HCT116 (cell line): ENCODE results near the gene DR1. TPM values are rescaled to one million over a fixed set of nuclear protein-coding genes. Genes with fewer than 3 reads are reported as not detected.

Experiments
- ATAC-seq: fragments of 200-7000 bp; cut with Tn5 transposase; 2 replicates; pipeline ENCODE4 v1.9.1; 2020; ENCODE audit warnings: mild to moderate bottlenecking, moderate library complexity
- BruUV-seq: library from RNA; stranded (reverse); fragments of 400-500 nt; replicated peaks from 2 replicates; lab custom pipeline; 2021; lab: Mats Ljungman, UMichigan
- CTCF ChIA-PET: fragments of 300-600 bp; sonication (Branson Sonifier 250); formaldehyde crosslinking; loops from one replicate; lab custom pipeline; 2021; ENCODE audit warnings: antibody characterized with exemption; lab: Charles Lee
- POLR2A ChIA-PET: fragments of 300-600, 350-600 bp; sonication (Branson Sonifier 250); formaldehyde crosslinking; loops from one replicate; lab custom pipeline; 2021; ENCODE audit warnings: antibody characterized with exemption; lab: Charles Lee
- RAD21 ChIA-PET, 2 experiments: fragments of 300-600 bp; sonication (Branson Sonifier 250); formaldehyde crosslinking; loops; one replicate each; lab custom pipeline; 2023; ENCODE audit warnings: low total read pairs in 2 of 2; ENCODE audit not compliant: uncharacterized antibody in 2 of 2, unreplicated experiment in 2 of 2, low non-redundant PET in 1 of 2; lab: Charles Lee
- DNase-seq: peaks from one replicate; pipeline ENCODE4 v3.0.0-alpha.2; 2010; ENCODE audit warnings: low read depth, low spot score
- H2AFZ ChIP-seq: fragments of 200-600 bp; shearing (Covaris generic), sonication (generic); 2 replicates; pipeline ENCODE4 v1.6.1; 2017; ENCODE audit warnings: low read depth, mixed run types, mixed read lengths, antibody characterized with exemption, low read length; ENCODE audit not compliant: poor library complexity, severe bottlenecking
- H3K27ac ChIP-seq: 2 replicates; pipeline ENCODE4 v1.5.1; 2012; ENCODE audit warnings: low read depth, low read length
- H3K27me3 ChIP-seq: fragments of 200-600 bp; sonication (generic); 2 replicates; pipeline ENCODE4 v1.6.1; 2016; ENCODE audit warnings: mixed run types, low read length, mixed read lengths; ENCODE audit not compliant: insufficient read depth
- H3K36me3 ChIP-seq, 2 experiments: fragments of 200-500 bp in 1 of 2; fragments of 200-600 bp in 1 of 2; sonication (Bioruptor generic) in 1 of 2; sonication (generic) in 1 of 2; 2 replicates each; pipeline versions ENCODE4 v1.5.1 to v1.6.1; 2014 to 2016; ENCODE audit warnings: low read length in 2 of 2, inconsistent platforms in 1 of 2, mixed read lengths in 1 of 2, mixed run types in 1 of 2; ENCODE audit not compliant: insufficient read depth in 2 of 2, control insufficient read depth in 1 of 2
- H3K4me1 ChIP-seq, 2 experiments: fragments of 200-600 bp in 1 of 2; sonication (generic) in 1 of 2; 2 replicates each; pipeline versions ENCODE4 v1.5.1 to v1.6.1; 2012 to 2017; ENCODE audit warnings: low read length in 2 of 2, inconsistent platforms in 1 of 2, mild to moderate bottlenecking in 1 of 2, mixed read lengths in 1 of 2, mixed run types in 1 of 2, moderate library complexity in 1 of 2; ENCODE audit not compliant: insufficient read depth in 2 of 2, control insufficient read depth in 1 of 2
- H3K4me2 ChIP-seq: fragments of 200-600 bp; sonication (generic); 2 replicates; pipeline ENCODE4 v1.6.1; 2017; ENCODE audit warnings: mixed run types, low read length, mixed read lengths
- H3K4me3 ChIP-seq, 2 experiments: fragments of 200-600 bp in 1 of 2; sonication (generic) in 1 of 2; replicated peaks in 1 of 2; 2 replicates each; pipeline ENCODE4 v1.5.1; 2011 to 2016; ENCODE audit warnings: low read length in 2 of 2, control low read depth in 1 of 2, low read depth in 1 of 2, mild to moderate bottlenecking in 1 of 2, mixed read lengths in 1 of 2, mixed run types in 1 of 2
- H3K79me2 ChIP-seq: fragments of 200-600 bp; sonication (generic); 2 replicates; pipeline ENCODE4 v1.6.1; 2017; ENCODE audit warnings: mild to moderate bottlenecking, mixed run types, low read length, moderate library complexity, mixed read lengths; ENCODE audit not compliant: insufficient read depth
- H3K9ac ChIP-seq: fragments of 200-600 bp; sonication (generic); 2 replicates; pipeline ENCODE4 v1.6.1; 2016; ENCODE audit warnings: low read length, mixed read lengths
- H3K9me2 ChIP-seq: fragments of 200-600 bp; sonication (generic), shearing (Covaris generic); 2 replicates; pipeline ENCODE4 v1.6.1; 2017; ENCODE audit warnings: mixed run types, mild to moderate bottlenecking, moderate library complexity; ENCODE audit not compliant: insufficient read depth
- H3K9me3 ChIP-seq, 2 experiments: fragments of 200-500 bp in 1 of 2; fragments of 200-600 bp in 1 of 2; sonication (Bioruptor generic) in 1 of 2; sonication (generic) in 1 of 2; 2 replicates each; pipeline ENCODE4 v1.6.1; 2014 to 2017; ENCODE audit warnings: low read length in 2 of 2, mixed read lengths in 2 of 2, inconsistent platforms in 1 of 2, low read depth in 1 of 2, mild to moderate bottlenecking in 1 of 2, mixed run types in 1 of 2, moderate library complexity in 1 of 2; ENCODE audit not compliant: control insufficient read depth in 1 of 2, insufficient read depth in 1 of 2
- H4K20me1 ChIP-seq: fragments of 200-600 bp; sonication (generic), shearing (Covaris generic); 2 replicates; pipeline ENCODE4 v1.6.1; 2017; ENCODE audit warnings: mixed run types, mild to moderate bottlenecking, moderate library complexity; ENCODE audit not compliant: insufficient read depth
- CBX3 ChIP-seq: IDR thresholded peaks from 2 replicates; pipeline ENCODE4 v1.6.1; 2012; ENCODE audit warnings: low read depth
- CEBPB ChIP-seq: IDR thresholded peaks from 2 replicates; pipeline ENCODE4 v1.6.1; 2012; ENCODE audit warnings: low read depth
- EGR1 ChIP-seq: IDR thresholded peaks from 2 replicates; pipeline ENCODE4 v1.6.1; 2012; ENCODE audit warnings: low read depth
- EZH2 ChIP-seq: fragments of 200-600 bp; sonication (generic); IDR thresholded peaks from 2 replicates; pipeline ENCODE4 v1.6.1; 2017; ENCODE audit warnings: antibody characterized with exemption, mixed run types
- FOSL1 ChIP-seq: IDR thresholded peaks from 2 replicates; pipeline ENCODE4 v1.6.1; 2012; ENCODE audit warnings: low read depth
- JUND ChIP-seq: IDR thresholded peaks from 2 replicates; pipeline ENCODE4 v1.6.1; 2012
- POLR2A ChIP-seq: IDR thresholded peaks from 2 replicates; pipeline ENCODE4 v1.7.0; 2011; ENCODE audit warnings: borderline replicate concordance; ENCODE audit not compliant: insufficient read depth, insufficient read length; ENCODE audit errors: extremely low read depth
- POLR2AphosphoS5 ChIP-seq: IDR thresholded peaks from 2 replicates; pipeline ENCODE4 v1.6.1; 2011; ENCODE audit warnings: mild to moderate bottlenecking, low read depth, low read length, moderate library complexity
- RAD21 ChIP-seq: IDR thresholded peaks from 2 replicates; pipeline ENCODE4 v1.6.1; 2012; ENCODE audit warnings: low read depth, mild to moderate bottlenecking
- SIN3A ChIP-seq: IDR thresholded peaks from 2 replicates; pipeline ENCODE4 v1.6.1; 2012; ENCODE audit warnings: low read depth
- SP1 ChIP-seq: IDR thresholded peaks from 2 replicates; pipeline ENCODE4 v1.6.1; 2012; ENCODE audit warnings: low read depth
- TCF7L2 ChIP-seq: IDR thresholded peaks from 2 replicates; pipeline ENCODE4 v1.7.0; 2011; ENCODE audit warnings: borderline replicate concordance, inconsistent platforms; ENCODE audit not compliant: insufficient read depth, insufficient read length; ENCODE audit errors: extremely low read depth
- YY1 ChIP-seq: IDR thresholded peaks from 2 replicates; pipeline ENCODE4 v1.6.1; 2011; ENCODE audit warnings: low read length, low read depth, moderate library complexity, mild to moderate bottlenecking; ENCODE audit not compliant: insufficient replicate concordance; ENCODE audit errors: extremely low read depth
- ZFX ChIP-seq: fragments of 450-650 bp; IDR thresholded peaks from 2 replicates; pipeline ENCODE4 v1.6.1; 2017
- ZNF274 ChIP-seq: fragments of 200-500 bp; sonication (Bioruptor generic); IDR thresholded peaks from 2 replicates; pipeline ENCODE4 v1.6.1; 2014; ENCODE audit warnings: mild to moderate bottlenecking, low read depth, low read length, inconsistent platforms
- intact Hi-C: fragments of 100-400 bp; cut with micrococcal nuclease; formaldehyde crosslinking; loops from 2 replicates; pipeline ENCODE4 v1.10.0; 2022
- total RNA-seq: library from RNA; stranded (reverse); gene quantifications from one replicate; pipeline ENCODE4 v1.2.1, GENCODE V29; 2021; ENCODE audit not compliant: unreplicated experiment
- TF ChIP-seq, protein P1 (sequence below): IDR thresholded peaks from 2 replicates; pipeline ENCODE4 v1.6.1; 2012; ENCODE audit warnings: low read depth
- TF ChIP-seq, protein P2 (sequence below), 3 experiments: fragments of 200-600 bp in 1 of 3; sonication (generic) in 1 of 3; IDR thresholded peaks in 2 of 3; conservative IDR thresholded peaks in 1 of 3; 2 replicates each; pipeline ENCODE4 v1.5.1; 2012 to 2017; ENCODE audit warnings: low read depth in 2 of 3, low read length in 2 of 3, antibody characterized with exemption in 1 of 3, borderline replicate concordance in 1 of 3, control low read depth in 1 of 3, mild to moderate bottlenecking in 1 of 3, mixed read lengths in 1 of 3, mixed run types in 1 of 3, moderate library complexity in 1 of 3; ENCODE audit not compliant: insufficient read depth in 1 of 3
- TF ChIP-seq, protein P3 (sequence below): IDR thresholded peaks from 2 replicates; pipeline ENCODE4 v1.6.1; 2011; ENCODE audit warnings: mild to moderate bottlenecking, low read length, moderate library complexity; ENCODE audit not compliant: insufficient replicate concordance; ENCODE audit errors: extremely low read depth
- TF ChIP-seq, protein P4 (sequence below): IDR thresholded peaks from 2 replicates; pipeline ENCODE4 v1.6.1; 2012

DR1 gene
- total RNA-seq, 1 experiment from 2014 or later: 73.8 TPM

DNA sequence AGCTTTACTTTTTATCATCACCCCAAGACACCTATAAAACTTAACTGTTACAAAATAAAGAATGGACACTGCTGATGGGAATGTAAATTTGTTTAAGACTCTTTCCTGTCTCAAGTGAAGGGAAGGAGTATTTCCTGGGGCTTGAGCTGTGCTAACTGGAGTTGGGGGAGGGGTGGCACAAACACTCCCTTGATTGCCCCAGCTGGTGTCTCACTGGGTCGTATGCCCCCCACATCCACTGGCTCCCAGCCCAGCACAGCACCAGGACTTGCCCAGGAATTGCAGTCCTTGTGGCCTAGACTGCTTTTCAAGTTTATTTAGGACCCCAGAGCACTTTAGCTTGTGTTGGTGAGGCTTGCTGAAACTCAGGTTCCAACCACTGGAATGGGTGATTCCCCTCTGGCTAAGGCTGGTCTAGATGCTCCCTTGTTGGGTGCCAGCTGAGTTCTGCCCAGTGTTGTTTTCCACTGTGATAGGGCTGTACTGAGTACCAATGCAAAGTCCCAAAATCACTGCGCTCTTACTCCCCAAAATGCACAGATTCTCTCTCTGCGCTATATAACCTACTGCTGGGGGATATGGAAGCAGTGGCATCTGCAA, 49.1 kb upstream of the DR1 start:
- no peaks in the 10 kb centered on the region for H3K9me3 ChIP-seq
- ChIA-PET RAD21 (no interaction called here), CTCF (interaction anchor here (1.3 kb wide), 1 partner anchor 8 kb away, joined by 3 read pairs; no protein-coding TSS in a partner anchor), POLR2A (no interaction called here)
- H3K79me2 ChIP-seq: no peaks in the 10 kb centered on the region
- H3K36me3 ChIP-seq: no peaks in the 10 kb centered on the region
- H2AFZ ChIP-seq: no peak overlapping the region
- DNase-seq (no peak), ATAC-seq (no peak)
- BruUV-seq: no TSS peak
- TF ChIP-seq EGR1: no peak
- no peak for TF ChIP-seq EZH2
- TF ChIP-seq TCF7L2: no peak
- TF ChIP-seq YY1: no peak
- TF ChIP-seq, protein P1, sequence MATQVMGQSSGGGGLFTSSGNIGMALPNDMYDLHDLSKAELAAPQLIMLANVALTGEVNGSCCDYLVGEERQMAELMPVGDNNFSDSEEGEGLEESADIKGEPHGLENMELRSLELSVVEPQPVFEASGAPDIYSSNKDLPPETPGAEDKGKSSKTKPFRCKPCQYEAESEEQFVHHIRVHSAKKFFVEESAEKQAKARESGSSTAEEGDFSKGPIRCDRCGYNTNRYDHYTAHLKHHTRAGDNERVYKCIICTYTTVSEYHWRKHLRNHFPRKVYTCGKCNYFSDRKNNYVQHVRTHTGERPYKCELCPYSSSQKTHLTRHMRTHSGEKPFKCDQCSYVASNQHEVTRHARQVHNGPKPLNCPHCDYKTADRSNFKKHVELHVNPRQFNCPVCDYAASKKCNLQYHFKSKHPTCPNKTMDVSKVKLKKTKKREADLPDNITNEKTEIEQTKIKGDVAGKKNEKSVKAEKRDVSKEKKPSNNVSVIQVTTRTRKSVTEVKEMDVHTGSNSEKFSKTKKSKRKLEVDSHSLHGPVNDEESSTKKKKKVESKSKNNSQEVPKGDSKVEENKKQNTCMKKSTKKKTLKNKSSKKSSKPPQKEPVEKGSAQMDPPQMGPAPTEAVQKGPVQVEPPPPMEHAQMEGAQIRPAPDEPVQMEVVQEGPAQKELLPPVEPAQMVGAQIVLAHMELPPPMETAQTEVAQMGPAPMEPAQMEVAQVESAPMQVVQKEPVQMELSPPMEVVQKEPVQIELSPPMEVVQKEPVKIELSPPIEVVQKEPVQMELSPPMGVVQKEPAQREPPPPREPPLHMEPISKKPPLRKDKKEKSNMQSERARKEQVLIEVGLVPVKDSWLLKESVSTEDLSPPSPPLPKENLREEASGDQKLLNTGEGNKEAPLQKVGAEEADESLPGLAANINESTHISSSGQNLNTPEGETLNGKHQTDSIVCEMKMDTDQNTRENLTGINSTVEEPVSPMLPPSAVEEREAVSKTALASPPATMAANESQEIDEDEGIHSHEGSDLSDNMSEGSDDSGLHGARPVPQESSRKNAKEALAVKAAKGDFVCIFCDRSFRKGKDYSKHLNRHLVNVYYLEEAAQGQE: no peak
- TF ChIP-seq, protein P2, sequence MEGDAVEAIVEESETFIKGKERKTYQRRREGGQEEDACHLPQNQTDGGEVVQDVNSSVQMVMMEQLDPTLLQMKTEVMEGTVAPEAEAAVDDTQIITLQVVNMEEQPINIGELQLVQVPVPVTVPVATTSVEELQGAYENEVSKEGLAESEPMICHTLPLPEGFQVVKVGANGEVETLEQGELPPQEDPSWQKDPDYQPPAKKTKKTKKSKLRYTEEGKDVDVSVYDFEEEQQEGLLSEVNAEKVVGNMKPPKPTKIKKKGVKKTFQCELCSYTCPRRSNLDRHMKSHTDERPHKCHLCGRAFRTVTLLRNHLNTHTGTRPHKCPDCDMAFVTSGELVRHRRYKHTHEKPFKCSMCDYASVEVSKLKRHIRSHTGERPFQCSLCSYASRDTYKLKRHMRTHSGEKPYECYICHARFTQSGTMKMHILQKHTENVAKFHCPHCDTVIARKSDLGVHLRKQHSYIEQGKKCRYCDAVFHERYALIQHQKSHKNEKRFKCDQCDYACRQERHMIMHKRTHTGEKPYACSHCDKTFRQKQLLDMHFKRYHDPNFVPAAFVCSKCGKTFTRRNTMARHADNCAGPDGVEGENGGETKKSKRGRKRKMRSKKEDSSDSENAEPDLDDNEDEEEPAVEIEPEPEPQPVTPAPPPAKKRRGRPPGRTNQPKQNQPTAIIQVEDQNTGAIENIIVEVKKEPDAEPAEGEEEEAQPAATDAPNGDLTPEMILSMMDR (IDR thresholded peaks at IDR 0.05 in 2 of 3, conservative IDR thresholded peaks at IDR 0.05 in 1 of 3; ENCODE audit: borderline replicate concordance in 1 of 3, insufficient read depth in 1 of 3, low read depth in 2 of 3, low read length in 2 of 3): no peak
- no peak for TF ChIP-seq SP1
- TF ChIP-seq CBX3: no peak
- TF ChIP-seq ZNF274: no peak
- TF ChIP-seq CEBPB: no peak
- no peak for TF ChIP-seq JUND
- no peak for TF ChIP-seq SIN3A
- no peak for TF ChIP-seq POLR2A
- TF ChIP-seq RAD21: no peak
- no peak for TF ChIP-seq FOSL1
- TF ChIP-seq, protein P3, sequence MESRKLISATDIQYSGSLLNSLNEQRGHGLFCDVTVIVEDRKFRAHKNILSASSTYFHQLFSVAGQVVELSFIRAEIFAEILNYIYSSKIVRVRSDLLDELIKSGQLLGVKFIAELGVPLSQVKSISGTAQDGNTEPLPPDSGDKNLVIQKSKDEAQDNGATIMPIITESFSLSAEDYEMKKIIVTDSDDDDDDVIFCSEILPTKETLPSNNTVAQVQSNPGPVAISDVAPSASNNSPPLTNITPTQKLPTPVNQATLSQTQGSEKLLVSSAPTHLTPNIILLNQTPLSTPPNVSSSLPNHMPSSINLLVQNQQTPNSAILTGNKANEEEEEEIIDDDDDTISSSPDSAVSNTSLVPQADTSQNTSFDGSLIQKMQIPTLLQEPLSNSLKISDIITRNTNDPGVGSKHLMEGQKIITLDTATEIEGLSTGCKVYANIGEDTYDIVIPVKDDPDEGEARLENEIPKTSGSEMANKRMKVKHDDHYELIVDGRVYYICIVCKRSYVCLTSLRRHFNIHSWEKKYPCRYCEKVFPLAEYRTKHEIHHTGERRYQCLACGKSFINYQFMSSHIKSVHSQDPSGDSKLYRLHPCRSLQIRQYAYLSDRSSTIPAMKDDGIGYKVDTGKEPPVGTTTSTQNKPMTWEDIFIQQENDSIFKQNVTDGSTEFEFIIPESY: no peak
- TF ChIP-seq, protein P4, sequence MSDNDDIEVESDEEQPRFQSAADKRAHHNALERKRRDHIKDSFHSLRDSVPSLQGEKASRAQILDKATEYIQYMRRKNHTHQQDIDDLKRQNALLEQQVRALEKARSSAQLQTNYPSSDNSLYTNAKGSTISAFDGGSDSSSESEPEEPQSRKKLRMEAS: no peak
- no peak for TF ChIP-seq POLR2AphosphoS5
- no peak for TF ChIP-seq ZFX
- H4K20me1 ChIP-seq: no peaks in the 10 kb centered on the region
- H3K9me2 ChIP-seq: no peaks in the 10 kb centered on the region
- H3K4me2 ChIP-seq: no peak overlapping the region
- no peak overlapping the region for H3K9ac ChIP-seq
- intact Hi-C loops: no loop called here
- H3K4me1 ChIP-seq: no peaks in the 10 kb centered on the region
- no peak overlapping the region for H3K27ac ChIP-seq
- no peak overlapping the region for H3K4me3 ChIP-seq
- H3K27me3 ChIP-seq: no peaks in the 10 kb centered on the region
